OCI-M2 (cell line): ENCODE results near the gene TSPAN9.

Experiments
- DNase-seq: peaks from one replicate; lab custom pipeline; 2025; ENCODE audit not compliant: unreplicated experiment; lab: John Stamatoyannopoulos, UW

TSPAN9 gene

DNA sequence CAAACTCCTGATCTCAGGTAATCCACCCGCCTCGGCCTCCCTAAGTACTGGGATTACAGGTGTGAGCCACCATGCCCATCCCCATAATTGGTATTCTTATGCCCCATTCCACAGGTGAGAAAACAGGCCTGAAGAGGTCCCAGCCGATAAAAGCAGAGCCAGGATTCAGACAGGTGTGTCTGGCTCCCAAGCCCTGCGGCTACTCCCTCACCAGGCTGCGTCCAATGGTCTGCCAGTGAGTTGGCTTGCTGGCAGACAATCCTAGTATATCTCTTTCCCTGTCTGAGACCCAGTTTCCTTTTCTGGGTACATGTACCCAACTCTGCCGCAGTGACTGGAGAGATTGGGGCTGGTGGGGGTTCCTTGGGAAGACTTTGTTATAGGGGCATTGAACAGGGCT is 1.9 kb upstream of the TSPAN9 start:
- no peak for DNase-seq

GRCh38 chr12:3077572-3078081 is 448 bp downstream of the TSPAN9 start:
- DNase-seq = no peak

- no peak for DNase-seq
These were observed 1.1 kb downstream of the TSPAN9 start for GRCh38 chr12:3078086-3078820.

GRCh38 chr12:3081091-3081490 is 3.9 kb downstream of the TSPAN9 start:
- DNase-seq = no peak

GRCh38 chr12:3081886-3082285 is 4.7 kb downstream of the TSPAN9 start:
- DNase-seq = no peak

DNA sequence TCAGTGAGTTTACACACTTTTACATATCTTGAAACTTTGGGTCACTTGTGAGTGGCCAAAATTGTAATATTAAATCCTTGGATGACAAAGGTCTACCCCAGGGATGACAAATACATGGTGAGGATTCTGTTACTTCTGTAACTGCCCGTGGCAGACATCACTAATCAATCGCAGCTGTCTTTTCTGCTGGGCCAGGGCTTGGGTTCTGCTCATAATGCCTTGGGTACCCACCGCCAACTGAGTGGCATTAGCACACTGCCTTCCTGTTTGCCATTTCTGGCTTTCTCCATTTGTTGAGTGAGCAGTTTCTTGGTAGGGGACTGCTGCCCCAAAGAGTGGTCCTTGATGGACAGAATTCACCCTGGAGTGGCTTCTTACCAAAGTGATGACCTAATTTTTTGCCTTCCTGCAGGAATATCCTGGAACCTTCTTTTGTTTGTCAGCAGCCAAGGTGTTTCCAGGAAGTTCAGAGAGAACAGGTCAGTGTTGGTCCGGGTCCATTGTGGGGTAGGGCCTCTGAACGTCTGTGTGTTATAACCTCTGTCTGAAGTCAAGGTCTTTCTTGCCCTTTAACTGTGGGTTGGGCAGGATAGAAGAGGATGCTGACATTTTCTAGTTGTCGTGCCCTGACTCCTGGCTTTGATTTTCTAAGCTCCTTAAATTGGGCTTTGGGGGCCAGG is 6.2 kb downstream of the TSPAN9 start:
- DNase-seq = no peak

GRCh38 chr12:3083921-3084347 is 6.8 kb downstream of the TSPAN9 start:
- DNase-seq = no peak

DNA sequence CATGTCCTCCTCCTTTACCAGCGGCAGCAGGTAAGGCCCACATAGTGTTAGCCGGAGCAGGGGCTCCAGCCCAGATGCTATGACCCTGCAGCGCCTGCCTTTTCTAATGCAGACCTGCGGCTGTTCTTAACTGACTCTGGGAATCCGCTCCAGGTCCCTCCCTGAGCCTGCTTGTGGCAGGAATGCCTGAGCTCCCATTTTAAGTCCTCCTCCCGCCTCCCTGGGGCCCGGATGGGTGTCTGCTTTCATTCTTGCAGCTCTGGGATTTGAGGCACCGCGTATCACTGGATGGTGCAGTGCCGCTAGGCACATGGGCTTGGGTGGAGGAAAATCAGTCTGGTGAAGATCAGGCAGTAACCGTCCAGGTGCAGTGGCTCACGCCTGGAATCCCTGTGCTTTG is 7.6 kb downstream of the TSPAN9 start:
- no peak for DNase-seq

- DNase-seq = no peak
These were observed 8.4 kb downstream of the TSPAN9 start for GRCh38 chr12:3085341-3086139.

- DNase-seq = no peak
These were observed 9.0 kb downstream of the TSPAN9 start for GRCh38 chr12:3086211-3086610.

- DNase-seq = no peak
These were observed 9.6 kb downstream of the TSPAN9 start for GRCh38 chr12:3086729-3087323.

DNA sequence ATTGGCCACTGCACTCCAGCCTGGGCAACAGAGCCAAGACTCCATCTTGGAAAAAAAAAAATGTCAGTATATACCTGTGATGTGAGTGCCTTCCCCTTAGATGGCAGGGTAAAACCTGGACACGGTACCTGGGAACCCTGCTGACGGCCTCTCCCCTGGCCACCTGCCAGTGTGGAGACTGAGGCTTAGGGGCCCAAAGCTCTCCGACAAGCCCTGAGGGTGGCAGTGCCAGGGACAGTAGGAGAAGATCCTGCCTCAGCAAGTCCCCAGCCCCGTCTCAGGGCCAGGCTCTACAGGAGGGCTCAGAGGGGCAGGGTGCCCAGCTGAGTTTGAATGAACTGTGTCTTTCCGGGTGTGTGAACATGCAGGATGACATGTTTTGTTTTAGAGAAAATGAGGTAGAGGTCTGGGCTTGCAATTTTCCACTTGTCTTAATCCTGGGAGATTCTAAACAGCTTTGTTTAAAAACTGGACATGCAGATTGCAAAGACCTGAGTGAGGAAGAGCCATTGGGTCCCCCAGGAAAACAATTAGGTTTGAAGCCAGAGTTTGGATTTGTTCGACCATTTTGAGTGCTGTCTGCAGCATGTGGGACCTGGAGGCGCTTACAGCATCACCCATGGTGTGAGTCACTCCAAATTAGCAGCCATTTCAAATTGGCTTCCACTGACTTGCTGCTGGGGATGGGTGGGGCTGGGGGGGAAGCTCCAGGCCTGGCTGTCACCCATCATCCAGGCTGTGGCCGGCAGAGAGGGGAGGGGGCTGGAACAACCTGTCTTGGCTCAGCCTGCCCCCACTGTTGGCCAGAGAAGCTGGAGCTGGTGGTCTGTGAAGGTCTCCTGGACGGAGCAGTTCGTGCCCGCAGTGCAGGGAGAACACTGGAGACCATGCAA is 10.8 kb downstream of the TSPAN9 start:
- no peak for DNase-seq

DNA sequence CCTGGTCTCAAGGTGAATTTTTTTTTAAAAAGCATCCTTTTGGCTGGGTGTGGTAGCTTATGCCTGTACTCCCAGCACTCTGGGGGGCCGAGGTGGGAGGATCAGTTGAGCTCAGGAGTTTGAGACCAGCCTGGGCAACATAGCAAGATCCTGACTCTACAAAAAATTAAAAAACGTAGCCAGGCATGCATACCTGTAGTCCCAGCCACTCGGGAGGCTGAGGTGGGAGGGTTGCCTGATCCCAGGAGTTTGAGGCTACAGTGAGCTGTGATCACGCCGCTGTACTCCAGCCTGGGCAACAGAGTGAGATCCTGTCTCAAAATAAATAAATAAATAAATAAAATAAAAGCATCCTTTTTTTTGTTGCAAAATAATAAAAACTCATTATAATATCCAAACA is 12.4 kb downstream of the TSPAN9 start:
- DNase-seq = no peak

GRCh38 chr12:3090240-3091037 is 13.3 kb downstream of the TSPAN9 start:
- no peak for DNase-seq

GRCh38 chr12:3091038-3091319 is 13.8 kb downstream of the TSPAN9 start:
- DNase-seq = no peak

DNA sequence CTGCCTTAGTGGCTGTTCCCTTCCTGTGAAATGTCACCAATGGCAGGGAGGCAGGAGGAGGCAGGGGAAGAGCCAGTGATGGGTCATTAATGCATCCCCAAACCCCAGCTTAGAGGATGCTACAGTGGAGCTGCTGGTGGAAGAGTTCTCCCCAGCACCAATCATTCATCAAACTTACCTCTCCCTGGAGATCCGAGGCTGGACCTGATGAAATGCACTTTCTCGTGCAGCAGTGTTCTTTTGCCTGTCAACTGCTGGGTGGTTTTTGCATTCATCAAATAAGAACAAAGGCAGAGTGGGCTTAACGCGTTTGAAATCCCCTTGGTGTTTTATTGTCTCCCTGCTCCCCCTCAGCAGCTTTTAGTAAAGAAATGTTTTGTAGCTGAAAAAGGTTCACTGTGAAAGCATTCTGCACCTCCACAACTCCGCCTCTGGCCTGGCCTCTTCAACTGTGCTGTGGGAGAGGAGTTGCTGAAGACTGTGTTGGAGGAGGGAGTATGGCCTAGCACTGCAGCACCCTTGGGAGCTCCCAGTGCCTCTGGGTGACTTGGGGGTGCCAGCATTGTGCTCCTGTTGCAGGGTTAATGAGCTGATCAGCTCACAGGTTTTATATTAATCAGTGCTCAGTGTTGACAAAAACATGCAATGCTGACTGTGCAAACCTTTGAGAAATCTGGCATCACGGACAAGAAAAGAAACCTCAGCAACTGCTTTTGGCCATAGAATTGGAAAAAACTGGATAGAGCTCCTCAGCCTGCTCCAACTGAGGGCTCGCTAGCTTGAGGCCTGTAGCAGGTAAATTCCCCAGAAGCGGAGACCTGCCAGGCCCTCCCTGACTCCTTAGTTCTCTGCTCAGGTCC is 14.4 kb downstream of the TSPAN9 start:
- no peak for DNase-seq

DNA sequence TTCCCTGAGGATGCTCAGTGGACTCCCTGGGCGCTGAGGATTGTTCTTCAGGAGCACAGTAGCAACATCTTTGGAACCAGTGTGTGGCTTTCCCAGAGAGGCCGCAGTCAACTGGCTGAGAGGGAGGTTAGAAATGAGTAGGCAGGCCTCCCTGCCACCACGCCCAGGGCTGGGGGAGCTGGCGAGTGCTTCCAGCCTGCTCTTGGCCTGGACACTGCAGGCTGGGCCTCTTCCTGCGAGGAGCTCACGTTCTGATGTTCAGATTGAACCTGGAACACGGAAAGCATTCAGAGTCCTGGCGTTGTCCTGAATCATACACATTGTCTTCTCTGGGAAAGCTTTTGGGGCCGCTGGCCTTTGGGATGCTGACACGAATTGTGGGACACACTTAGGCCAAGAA is 15.6 kb downstream of the TSPAN9 start:
- no peak for DNase-seq

GRCh38 chr12:3097186-3097804 is 20.1 kb downstream of the TSPAN9 start:
- no peak for DNase-seq
